Karpas-422 (cell line): ENCODE measurements around the gene TRAK1. TPM values are rescaled to one million over a fixed set of nuclear protein-coding genes. Genes with fewer than 3 reads are reported as not detected.

ENCODE experiments used
- DNase-seq: peaks from one replicate; pipeline ENCODE4 v3.0.0-alpha.2; 2015
- H2AFZ ChIP-seq: fragments of 200-600 bp; sonication (generic); 2 replicates; pipeline ENCODE4 v1.6.1; 2014; ENCODE audit warnings: antibody characterized with exemption, low read length, mixed read lengths
- H3K27ac ChIP-seq: fragments of 200-600 bp; sonication (generic); 2 replicates; pipeline ENCODE4 v1.5.1; 2014; ENCODE audit warnings: mild to moderate bottlenecking, low read length, moderate library complexity
- H3K27me3 ChIP-seq: fragments of 200-600 bp; sonication (generic); 2 replicates; pipeline ENCODE4 v1.6.1; 2014; ENCODE audit warnings: low read length, mixed read lengths
- H3K36me3 ChIP-seq: fragments of 200-600 bp; sonication (generic); 2 replicates; pipeline ENCODE4 v1.6.1; 2014; ENCODE audit warnings: low read length, mixed read lengths; ENCODE audit not compliant: insufficient read depth
- H3K4me1 ChIP-seq: fragments of 200-600 bp; sonication (generic); 2 replicates; pipeline ENCODE4 v1.6.1; 2014; ENCODE audit warnings: mild to moderate bottlenecking, low read length, mixed read lengths
- H3K4me2 ChIP-seq: fragments of 200-600 bp; sonication (generic); 2 replicates; pipeline ENCODE4 v1.6.1; 2014; ENCODE audit warnings: low read length, low read depth, mild to moderate bottlenecking; ENCODE audit not compliant: poor library complexity, severe bottlenecking
- H3K4me3 ChIP-seq: fragments of 200-600 bp; sonication (generic); 2 replicates; pipeline ENCODE4 v1.5.1; 2014; ENCODE audit warnings: mild to moderate bottlenecking, antibody characterized with exemption, low read length, mixed read lengths
- H3K79me2 ChIP-seq: fragments of 200-600 bp; sonication (generic); 2 replicates; pipeline ENCODE4 v1.6.1; 2014; ENCODE audit warnings: mild to moderate bottlenecking, low read length, mixed read lengths
- H3K9ac ChIP-seq: fragments of 200-600 bp; sonication (generic); 2 replicates; pipeline ENCODE4 v1.6.0; 2014; ENCODE audit warnings: low read length
- H3K9me2 ChIP-seq: fragments of 200-600 bp; sonication (generic), shearing (Covaris generic); replicated peaks from 2 replicates; pipeline ENCODE4 v1.6.0; 2014; ENCODE audit warnings: mild to moderate bottlenecking, low read length, moderate library complexity; ENCODE audit not compliant: insufficient read depth
- H3K9me3 ChIP-seq: fragments of 300-700, 200-600 bp; sonication (generic); 2 replicates; pipeline ENCODE4 v1.6.1; 2014; ENCODE audit warnings: low read length, mixed read lengths
- H4K20me1 ChIP-seq: fragments of 200-600 bp; sonication (generic); 2 replicates; pipeline ENCODE4 v1.6.1; 2014; ENCODE audit warnings: mild to moderate bottlenecking, antibody characterized with exemption, low read length, low read depth; ENCODE audit not compliant: insufficient read depth
- total RNA-seq: library from RNA; depleted of rRNA; stranded (reverse); fragments of >200 nt; shearing (Covaris generic); gene quantifications from 2 replicates; pipeline ENCODE4 v1.2.3, GENCODE V29; 2014; ENCODE audit warnings: low replicate concordance

TRAK1 gene
- total RNA-seq, 1 experiment from 2014 or later, result 72.8 TPM

- Histone ChIP-seq H3K4me1 (peaks cover 79% of the 10 kb centered on the region), H2AFZ (no peak overlapping the region), H3K9me2 (no peaks in the 10 kb centered on the region), H4K20me1 (no peaks in the 10 kb centered on the region), H3K4me2 (peak overlapping the region; percentile 60), H3K9ac (peak overlapping the region; percentile 37), H3K27ac (peak overlapping the region; percentile 83), H3K36me3 (no peaks in the 10 kb centered on the region), H3K4me3 (peak overlapping the region; percentile 26; the same call in 1 of the 2 replicates), H3K9me3 (no peaks in the 10 kb centered on the region), H3K79me2 (peaks cover 100% of the 10 kb centered on the region), H3K27me3 (no peaks in the 10 kb centered on the region)
- DNase-seq, result no peak
Measured at GRCh38 chr3:42061025-42061712, 30.0 kb upstream of the TRAK1 start.

- Histone ChIP-seq H3K9ac (peak overlapping the region; percentile 37), H2AFZ (no peak overlapping the region), H3K9me2 (no peaks in the 10 kb centered on the region), H3K27me3 (no peaks in the 10 kb centered on the region), H3K36me3 (no peaks in the 10 kb centered on the region), H4K20me1 (no peaks in the 10 kb centered on the region), H3K79me2 (peaks cover 100% of the 10 kb centered on the region), H3K4me1 (peaks cover 79% of the 10 kb centered on the region), H3K4me3 (peak overlapping the region; percentile 26; the same call in 1 of the 2 replicates), H3K4me2 (peak overlapping the region; percentile 60), H3K9me3 (no peaks in the 10 kb centered on the region), H3K27ac (peak overlapping the region; percentile 83)
- DNase-seq, result peak; percentile 75
Measured at GRCh38 chr3:42061713-42062380, 29.3 kb upstream of the TRAK1 start.

DNA sequence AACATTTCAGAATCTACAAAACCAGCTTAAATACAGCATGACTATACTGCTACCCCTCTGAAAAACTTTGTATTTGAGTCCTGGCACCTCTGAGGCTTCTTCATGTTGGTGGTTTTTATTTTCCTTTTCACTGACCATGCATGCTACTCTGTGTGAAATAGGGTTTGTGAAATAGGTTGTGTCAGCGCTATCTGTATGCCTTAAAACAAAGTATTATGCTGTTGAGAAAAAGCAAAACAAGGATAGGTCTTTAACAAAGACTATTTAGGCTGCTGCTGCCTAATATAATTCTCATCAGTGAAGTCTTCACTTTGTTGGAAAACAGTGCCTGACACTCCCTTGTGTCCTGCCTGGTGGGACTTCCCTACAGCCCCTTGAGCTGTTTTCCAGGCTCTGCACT lies 28.7 kb upstream of the TRAK1 start:
- Histone ChIP-seq H4K20me1 (no peaks in the 10 kb centered on the region), H3K27ac (peak overlapping the region; percentile 83), H3K9me2 (no peaks in the 10 kb centered on the region), H3K4me2 (no peak overlapping the region), H3K9me3 (no peaks in the 10 kb centered on the region), H3K4me3 (no peak overlapping the region), H3K9ac (no peak overlapping the region), H3K4me1 (peaks cover 79% of the 10 kb centered on the region), H3K27me3 (no peaks in the 10 kb centered on the region), H3K36me3 (no peaks in the 10 kb centered on the region), H2AFZ (no peak overlapping the region), H3K79me2 (peaks cover 100% of the 10 kb centered on the region)
- DNase-seq, result no peak

GRCh38 chr3:42063888-42064287 lies 27.3 kb upstream of the TRAK1 start:
- no peaks in the 10 kb centered on the region for H3K9me3 ChIP-seq
- DNase-seq, result no peak
- H3K79me2 ChIP-seq, result peaks cover 100% of the 10 kb centered on the region
- H4K20me1 ChIP-seq, result no peaks in the 10 kb centered on the region
- H3K27ac ChIP-seq, result peak overlapping the region; percentile 26; the same call in 1 of the 2 replicates
- no peak overlapping the region for H3K4me3 ChIP-seq
- peaks cover 79% of the 10 kb centered on the region for H3K4me1 ChIP-seq
- no peaks in the 10 kb centered on the region for H3K27me3 ChIP-seq
- no peak overlapping the region for H2AFZ ChIP-seq
- no peaks in the 10 kb centered on the region for H3K36me3 ChIP-seq
- no peaks in the 10 kb centered on the region for H3K9me2 ChIP-seq
- no peak overlapping the region for H3K4me2 ChIP-seq
- no peak overlapping the region for H3K9ac ChIP-seq

- peak overlapping the region; percentile 71 for H3K4me2 ChIP-seq
- no peaks in the 10 kb centered on the region for H3K36me3 ChIP-seq
- no peaks in the 10 kb centered on the region for H3K9me2 ChIP-seq
- H3K4me3 ChIP-seq, result peak overlapping the region; percentile 47
- H4K20me1 ChIP-seq, result peaks cover under 1% of the 10 kb centered on the region; the same call in 1 of the 2 replicates
- peak overlapping the region; percentile 56 for H3K9ac ChIP-seq
- no peaks in the 10 kb centered on the region for H3K27me3 ChIP-seq
- peaks cover 99% of the 10 kb centered on the region for H3K79me2 ChIP-seq
- peaks cover 77% of the 10 kb centered on the region for H3K4me1 ChIP-seq
- H3K9me3 ChIP-seq, result no peaks in the 10 kb centered on the region
- no peak overlapping the region for H2AFZ ChIP-seq
- peak overlapping the region; percentile 93 for H3K27ac ChIP-seq
- peak; percentile 79 for DNase-seq
Measured at GRCh38 chr3:42066516-42067181, 24.5 kb upstream of the TRAK1 start.

DNA sequence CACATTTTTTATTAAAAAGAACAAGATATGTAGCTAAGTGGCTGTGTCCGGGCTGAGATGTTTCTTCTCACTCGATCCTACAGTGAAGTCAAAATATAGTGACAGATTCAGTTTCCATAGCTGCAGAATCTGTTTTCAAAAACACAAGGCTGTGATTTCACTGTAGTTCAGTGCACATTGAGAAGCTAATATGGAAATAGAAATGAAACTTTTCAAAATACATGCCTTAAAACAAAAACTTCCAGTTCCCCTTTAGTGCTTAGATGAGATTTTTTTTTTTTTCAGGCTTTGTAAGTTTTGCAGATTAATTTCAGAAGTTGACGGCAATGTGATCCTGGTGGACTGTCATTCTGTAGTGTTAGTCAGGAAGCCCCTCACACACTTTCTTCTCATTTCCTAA lies 23.8 kb upstream of the TRAK1 start:
- Histone ChIP-seq H3K27me3 (no peaks in the 10 kb centered on the region), H3K4me3 (peak overlapping the region; percentile 47), H3K9ac (peak overlapping the region; percentile 56), H3K4me1 (peaks cover 77% of the 10 kb centered on the region), H4K20me1 (peaks cover 6% of the 10 kb centered on the region; the same call in 1 of the 2 replicates), H3K27ac (peak overlapping the region; percentile 93), H3K9me3 (no peaks in the 10 kb centered on the region), H3K79me2 (peaks cover 99% of the 10 kb centered on the region), H2AFZ (no peak overlapping the region), H3K9me2 (no peaks in the 10 kb centered on the region), H3K36me3 (no peaks in the 10 kb centered on the region), H3K4me2 (peak overlapping the region; percentile 71)
- DNase-seq, result peak; percentile 89

DNA sequence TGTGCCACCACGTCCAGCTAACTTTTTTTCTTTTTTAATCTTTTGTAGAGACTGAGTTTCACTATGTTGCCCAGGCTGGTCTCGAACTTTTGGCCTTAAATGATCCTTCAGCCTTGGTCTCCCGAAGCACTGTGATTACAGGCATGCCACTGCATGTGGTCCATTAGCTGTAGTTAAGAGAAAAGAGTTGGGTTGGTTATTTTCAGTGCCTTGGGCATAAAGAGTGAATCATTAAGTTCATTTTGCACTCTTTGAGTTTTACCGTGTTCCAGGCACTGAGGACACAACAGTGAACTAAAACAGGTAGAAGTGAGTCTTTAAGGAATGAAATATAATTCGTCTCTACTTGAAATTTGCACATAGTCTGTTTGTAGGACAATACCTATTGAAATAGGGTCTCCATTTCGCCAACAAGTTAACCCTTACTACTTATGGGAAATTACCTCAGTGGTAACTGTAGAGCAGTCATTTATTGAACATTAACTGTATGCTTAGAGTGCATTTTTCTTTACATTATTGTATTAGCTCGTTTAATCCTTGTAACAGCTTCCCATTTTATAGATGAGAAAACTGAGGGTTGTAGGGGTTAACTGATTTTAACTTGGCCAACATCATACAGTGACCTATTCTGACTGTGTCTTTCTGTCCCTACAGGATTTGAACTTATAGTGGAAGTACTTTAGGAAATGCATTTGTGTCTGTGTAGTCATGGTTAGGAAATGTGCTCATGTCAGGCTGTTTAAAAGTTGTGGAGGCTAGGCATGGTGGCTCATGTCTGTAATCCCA lies 22.7 kb upstream of the TRAK1 start:
- Histone ChIP-seq H3K4me3 (no peak overlapping the region), H4K20me1 (peaks cover 6% of the 10 kb centered on the region; the same call in 1 of the 2 replicates), H3K27me3 (no peaks in the 10 kb centered on the region), H3K9ac (0 out of 2 replicates have a peak overlapping the region, but pooled peaks have one; percentile 56), H3K79me2 (peaks cover 99% of the 10 kb centered on the region), H3K4me2 (peak overlapping the region; percentile 71), H3K9me2 (no peaks in the 10 kb centered on the region), H2AFZ (no peak overlapping the region), H3K36me3 (no peaks in the 10 kb centered on the region), H3K27ac (peak overlapping the region; percentile 93), H3K4me1 (peaks cover 87% of the 10 kb centered on the region), H3K9me3 (no peaks in the 10 kb centered on the region)
- DNase-seq, result no peak
